GM19351 (cell line): ENCODE measurements around the gene FAM111B.
"Not testable (repeated sequence)": the region's sequence is repeated elsewhere in the genome, so short reads cannot be mapped to it uniquely, and the experiment has no call there.

Experiments used
- ATAC-seq: cut with Tn5 transposase; IDR thresholded peaks from one replicate; pipeline ENCODE4 v1.9.1; 2021; ENCODE audit warnings: mild to moderate bottlenecking, moderate library complexity; ENCODE audit not compliant: unreplicated experiment

Gene FAM111B

DNA sequence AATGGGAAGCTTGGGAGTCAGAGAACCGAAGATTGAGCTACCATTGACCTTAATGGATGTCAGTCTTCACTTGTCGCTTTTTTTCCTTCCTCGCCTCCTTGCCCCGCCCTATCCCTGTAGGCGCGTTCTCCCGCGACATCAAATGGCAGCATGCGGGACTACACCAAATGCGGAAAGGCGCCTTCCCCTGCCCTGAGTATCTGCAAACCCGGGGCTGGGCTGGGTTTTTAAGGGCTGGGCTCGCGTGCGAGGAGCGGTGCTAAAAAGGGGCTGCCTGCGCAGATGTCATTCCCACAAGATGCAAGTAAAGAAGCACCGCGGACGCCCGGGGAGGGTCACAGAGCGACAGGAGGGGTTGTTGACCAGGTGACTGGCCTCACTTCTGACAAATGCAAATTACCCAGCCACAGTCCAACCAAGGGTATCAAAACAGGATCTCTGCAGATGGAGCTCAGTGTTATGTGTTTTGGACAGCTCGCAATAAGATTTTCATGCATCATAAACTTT, 4.7 kb upstream of the FAM111B start:
- peak; percentile 68 for ATAC-seq

- ATAC-seq = peak; percentile 41
Measured at GRCh38 chr11:59107721-59108120, 684 bp downstream of the FAM111B start.

DNA sequence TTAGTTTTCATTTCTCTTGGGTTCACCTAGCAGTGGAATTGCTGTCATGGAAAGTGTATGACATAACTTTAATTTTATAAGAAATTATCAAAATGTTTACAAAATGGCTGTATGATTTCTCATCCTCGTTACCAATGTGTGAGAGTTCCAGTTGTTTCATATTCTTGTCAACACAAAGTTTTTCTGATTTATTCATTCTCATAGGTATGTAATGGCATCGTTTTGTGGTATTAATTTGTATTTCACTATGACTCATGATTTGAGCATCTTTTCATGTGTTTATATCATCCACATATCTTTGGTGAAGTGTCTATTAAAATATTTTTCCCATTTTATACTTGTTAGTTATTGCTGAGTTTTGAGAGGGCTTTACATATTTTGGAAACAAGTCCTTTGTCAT, 5.5 kb downstream of the FAM111B start:
- no peak for ATAC-seq

DNA sequence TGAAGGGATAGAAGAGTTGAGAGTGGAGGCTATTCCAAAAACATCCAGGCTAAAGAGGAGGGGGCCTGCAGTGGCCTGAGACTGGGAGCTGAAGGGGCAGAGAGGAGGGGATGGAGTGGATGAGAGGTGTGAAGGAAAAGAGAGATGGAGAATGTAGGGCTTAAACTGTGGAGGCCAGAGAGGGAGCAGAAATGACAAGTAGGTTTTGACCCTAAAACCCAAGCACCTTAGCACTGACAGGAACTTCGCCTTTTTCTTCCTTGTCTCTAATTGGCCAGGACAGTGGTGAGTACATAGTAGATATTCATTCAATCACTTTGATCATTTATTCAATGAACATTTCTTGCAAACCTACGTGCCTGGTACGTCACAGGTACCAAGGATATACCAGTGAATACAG, 7.3 kb downstream of the FAM111B start:
- no peak for ATAC-seq

DNA sequence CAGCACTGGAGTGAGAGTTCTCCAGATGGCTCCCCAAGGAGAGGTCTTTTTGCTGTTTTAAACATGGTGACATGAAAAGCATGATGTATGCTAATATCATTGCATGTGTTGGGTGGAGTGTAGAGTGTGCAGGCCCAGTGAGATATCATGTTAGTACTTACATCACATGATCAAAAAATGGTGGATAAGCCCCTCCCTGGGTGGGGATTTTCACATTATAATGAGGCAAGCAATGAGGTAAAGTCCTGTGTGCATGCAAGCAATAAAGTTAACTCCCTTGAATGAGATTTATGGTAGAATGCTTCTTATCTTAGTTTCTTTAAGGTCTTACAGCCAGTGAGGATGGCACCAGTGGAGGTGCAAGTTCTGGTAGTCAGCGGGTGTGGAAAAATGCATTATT, 8.5 kb downstream of the FAM111B start:
- no peak for ATAC-seq

DNA sequence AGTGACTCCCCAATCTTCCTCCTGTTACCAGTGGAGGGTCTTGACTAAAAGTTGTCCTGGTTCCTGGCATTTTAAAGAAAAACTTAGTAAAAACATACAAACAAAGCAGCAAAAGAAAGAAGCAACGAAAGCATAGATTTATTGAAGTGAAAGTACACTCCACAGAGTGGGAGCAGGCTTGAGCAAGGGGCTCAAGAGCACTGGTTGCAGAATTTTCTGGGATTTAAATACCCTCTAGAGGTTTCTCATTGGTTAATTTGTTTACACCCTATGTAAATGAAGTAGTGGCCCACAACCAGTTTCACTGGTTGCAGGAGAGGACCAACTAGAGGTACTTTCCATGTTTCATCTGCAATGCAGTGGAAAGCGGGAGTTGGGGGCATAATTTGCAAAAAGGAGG, 10.7 kb downstream of the FAM111B start:
- ATAC-seq = no peak

DNA sequence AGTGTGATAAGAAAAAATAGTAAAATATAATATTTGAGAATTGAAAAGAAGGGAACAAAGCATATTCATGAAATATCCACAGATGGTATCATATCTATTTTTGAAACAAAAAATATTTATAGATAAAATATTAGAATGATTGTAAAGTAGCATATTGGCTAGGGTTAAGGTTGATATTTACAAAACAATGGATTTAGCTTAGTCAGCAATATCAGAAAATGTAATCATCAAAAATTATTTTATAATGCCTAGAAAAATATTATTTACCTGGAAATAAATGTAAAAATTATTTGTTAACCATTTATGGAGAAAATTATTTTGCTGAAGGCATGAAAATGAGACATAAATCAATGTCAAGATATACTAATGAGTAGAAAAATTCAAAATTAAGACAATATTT, 12.8 kb downstream of the FAM111B start:
- ATAC-seq = no peak

GRCh38 chr11:59135648-59136461, 28.8 kb downstream of the FAM111B start:
- peak; percentile 97 for ATAC-seq

- not testable (repeated sequence) for ATAC-seq
Measured at GRCh38 chr11:59136551-59136950, 29.5 kb downstream of the FAM111B start.

DNA sequence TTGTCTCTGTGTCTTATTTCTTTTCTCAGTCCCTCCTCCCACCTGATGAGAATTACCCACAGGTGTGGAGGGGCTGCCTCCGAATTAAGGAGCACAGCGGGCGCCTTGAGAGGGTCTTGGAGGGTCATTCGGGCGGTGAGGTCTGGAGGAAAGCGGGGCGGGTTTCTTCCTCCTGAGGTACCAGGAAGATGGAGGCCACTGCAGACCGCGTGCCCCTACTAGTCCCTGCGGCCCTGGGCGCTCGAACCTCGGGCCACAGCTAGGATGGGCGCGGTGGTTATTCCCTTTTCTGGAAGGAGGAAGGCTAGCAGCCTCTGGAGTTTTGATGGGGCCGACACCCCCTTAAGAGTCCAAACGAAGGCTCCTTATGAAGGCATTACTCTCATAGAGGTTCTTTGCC, 30.2 kb downstream of the FAM111B start:
- no peak for ATAC-seq

GRCh38 chr11:59138643-59139042, 31.6 kb downstream of the FAM111B start:
- no peak for ATAC-seq

DNA sequence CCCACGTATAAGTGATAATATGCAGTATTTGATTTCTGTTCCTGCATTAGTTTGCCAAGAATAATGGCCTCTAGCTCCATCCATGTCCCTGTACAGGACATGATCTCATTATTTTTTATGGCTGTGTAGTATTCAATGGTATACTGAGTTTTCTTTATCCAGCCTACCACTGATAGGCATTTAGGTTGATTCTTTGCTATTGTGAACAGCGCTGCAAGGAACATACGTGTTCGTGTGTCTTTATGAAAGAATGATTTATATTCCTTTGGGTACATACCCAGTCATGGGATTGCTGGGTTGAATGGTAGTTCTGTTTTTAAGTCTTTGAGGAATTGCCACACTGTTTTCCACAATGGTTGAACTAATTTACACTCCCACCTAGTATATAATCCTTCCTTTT, 34.2 kb downstream of the FAM111B start:
- ATAC-seq = no peak

GRCh38 chr11:59141673-59142460, 34.8 kb downstream of the FAM111B start:
- peak; percentile 1 for ATAC-seq

- peak; percentile 60 for ATAC-seq
Measured at GRCh38 chr11:59142530-59143507, 35.8 kb downstream of the FAM111B start, which contains the start of gene FAM111A. Gene FAM111A, plus strand, starts transcription at chr11:59142856. Its CDS starts 6,017 bp downstream, at chr11:59148873.

- no peak for ATAC-seq
Measured at GRCh38 chr11:59144096-59144495, 37.1 kb downstream of the FAM111B start.

DNA sequence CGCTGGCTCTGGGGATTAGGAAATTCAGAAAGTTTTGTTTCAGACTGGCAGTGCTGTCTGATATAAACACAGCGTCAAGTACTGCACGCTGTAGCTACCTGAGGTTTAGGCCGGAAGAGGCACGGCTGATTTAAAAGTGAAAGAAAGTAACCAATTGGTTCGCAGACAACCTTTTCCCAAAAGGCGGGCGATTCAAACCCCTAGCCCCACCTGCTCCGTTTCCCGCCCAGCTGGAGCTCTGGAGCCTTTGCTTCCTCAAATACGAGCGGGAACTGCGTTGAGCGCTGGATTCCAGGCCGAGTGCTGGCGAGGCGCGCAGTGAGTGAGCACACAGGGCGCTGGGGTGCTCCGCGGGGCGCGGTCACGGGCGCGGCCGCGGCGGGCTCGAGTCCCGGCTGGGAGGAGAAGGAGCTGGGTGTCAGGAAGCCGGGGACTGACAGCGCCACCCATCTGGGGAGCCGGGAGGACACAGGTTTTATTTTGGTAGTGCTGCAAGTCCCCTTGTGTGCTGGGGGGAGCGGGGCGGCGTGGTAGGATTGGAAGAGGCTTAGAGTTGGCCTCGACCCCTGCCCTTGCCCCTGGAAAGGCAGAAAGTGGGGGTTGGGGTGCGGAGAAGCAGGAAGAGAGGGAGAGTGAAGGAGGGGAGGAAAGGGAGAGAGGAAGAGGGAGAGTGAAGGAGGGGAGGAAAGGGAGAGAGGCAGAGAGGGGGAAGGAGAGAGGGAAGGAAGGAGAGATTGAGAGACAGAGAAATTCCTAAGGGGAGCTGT, 37.7 kb downstream of the FAM111B start:
- ATAC-seq = peak; percentile 59

DNA sequence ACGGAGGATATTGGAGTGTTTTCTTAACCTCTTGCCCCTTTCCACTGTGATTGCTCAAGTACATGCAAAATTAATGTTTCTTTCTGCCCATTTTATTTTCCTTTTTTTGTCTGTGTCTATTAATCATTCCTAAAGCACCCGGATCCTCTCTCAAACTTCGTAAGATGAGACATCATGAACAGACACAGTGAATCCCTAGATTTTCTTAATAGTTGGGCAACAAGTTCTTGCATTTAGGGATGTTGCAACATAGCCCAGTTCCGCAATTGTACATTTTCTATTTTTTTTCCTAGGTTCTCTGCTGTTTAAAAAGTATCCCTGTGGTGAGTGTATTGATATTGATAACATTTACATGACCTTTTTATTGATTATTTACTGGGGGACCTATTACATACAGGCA, 38.5 kb downstream of the FAM111B start:
- ATAC-seq = no peak

GRCh38 chr11:59151761-59152160, 44.7 kb downstream of the FAM111B start:
- peak; percentile 66 for ATAC-seq

GRCh38 chr11:59152312-59152951, 45.4 kb downstream of the FAM111B start:
- peak; percentile 84 for ATAC-seq
